Ovary (tissue), 9 donors: ENCODE data around the gene TKFC. TPM values are rescaled to one million over a fixed set of nuclear protein-coding genes. Genes with fewer than 3 reads are reported as not detected.

Experiments used
- DNase-seq, 5 donors: peaks; one replicate each; pipeline ENCODE4 v3.0.0-alpha.2; 2019 to 2020
- H3K27ac ChIP-seq, 2 donors: fragments of 200-600 bp; one replicate each; pipeline versions ENCODE4 v1.5.1 to v1.8.0; 2019 to 2022
- H3K27me3 ChIP-seq: fragments of 200-600 bp; one replicate; pipeline ENCODE4 v1.8.0; 2022
- H3K36me3 ChIP-seq: fragments of 200-600 bp; sonication (generic); one replicate; pipeline ENCODE4 v1.5.1; 2019
- H3K4me1 ChIP-seq: one replicate; pipeline ENCODE4 v1.8.1; 2013; ENCODE audit warnings: mild to moderate bottlenecking, moderate library complexity; ENCODE audit not compliant: insufficient read depth
- H3K4me3 ChIP-seq: fragments of 200-600 bp; sonication (generic); one replicate; pipeline ENCODE4 v1.5.1; 2017
- H3K9me3 ChIP-seq, 2 donors: fragments of 200-600 bp in 1 of 2; sonication (generic) in 1 of 2; one replicate each; pipeline versions ENCODE4 v1.5.1 to v1.8.1; 2013 to 2019; ENCODE audit warnings: mild to moderate bottlenecking in 1 of 2, moderate library complexity in 1 of 2
- CTCF ChIP-seq, 3 donors: fragments of 450-650 bp in 2 of 3; fragments of 200-600 bp in 1 of 3; IDR thresholded peaks; one replicate each; pipeline versions ENCODE4 v1.5.1 to v1.8.0; 2016 to 2022; ENCODE audit warnings: antibody characterized with exemption in 3 of 3, mild to moderate bottlenecking in 1 of 3
- EP300 ChIP-seq: sonication (generic); formaldehyde crosslinking; IDR thresholded peaks from one replicate; pipeline ENCODE4 v1.6.1; 2017; ENCODE audit warnings: antibody characterized with exemption
- POLR2A ChIP-seq: fragments of 450-650 bp; IDR thresholded peaks from one replicate; pipeline ENCODE4 v1.6.1; 2017; ENCODE audit warnings: antibody characterized with exemption, mild to moderate bottlenecking, moderate library complexity
- WGBS, 3 donors: extraction: QIAGEN DNeasy Blood & Tissue Kit in 1 of 3; methylation state at CpG; one replicate each; pipeline versions ENCODE4 v1.1.5 to v1.1.7; 2013 to 2017; 5-methylcytosine and 5-hydroxymethylcytosine counted together
- intact Hi-C, 4 donors: fragments of 100-400 bp; cut with DNase I; formaldehyde crosslinking; loops; one replicate each; pipeline versions ENCODE4 v1.11.0 to v1.15.1; 2022 to 2023
- polyA plus RNA-seq, 2 donors: library from polyadenylated mRNA; stranded (reverse); fragments of 200-250 nt in 1 of 2; fragments of 350-450 nt in 1 of 2; fragmentation: Illumina TruSeq in 1 of 2; extraction: RNeasy Lipid Tissue Mini Kit (QIAGEN cat#74804) in 1 of 2; gene quantifications; one replicate each; pipeline ENCODE4 v1.2.3, GENCODE V29; 2013 to 2014
- total RNA-seq, 7 donors: library from RNA; depleted of rRNA in 2 of 7; stranded (reverse); fragments of >200 nt in 2 of 7; fragmentation: NEBNext Ultra II Directional in 3 of 7; extraction: Animal tissue kit (Norgen Biotek cat#: 25700) in 3 of 7; gene quantifications; one replicate each; pipeline versions ENCODE4 v1.1.0 to v1.2.4, GENCODE V29; 2016 to 2023
- donor health status: DM: no; HTN: no; CAD: no; lungs with moderate emphysema.
- donor health status: DM: no; HTN: no; CAD: no.
- donor health status: Bipolar disorder and iron deficiency.
- donor health status: DM: yes; HTN: yes; CAD: no.
- donor health status: DM: no; HTN: no; CAD: no.
- donor health status: DM: yes; HTN: yes; CAD: no.

Gene TKFC
- total and polyA plus RNA-seq, 9 donors: 19.0 to 41.4 (median 30.4) TPM

GRCh38 chr11:61325649-61326414 lies 7.2 kb upstream of the TKFC start:
- no peak for TF ChIP-seq CTCF (IDR thresholded peaks at IDR 0.05)
- no peak for TF ChIP-seq EP300
- no peak for TF ChIP-seq POLR2A
- no peaks in the 10 kb centered on the region for H3K36me3 ChIP-seq

GRCh38 chr11:61327669-61328071 lies 5.4 kb upstream of the TKFC start:
- no peaks in the 10 kb centered on the region for H3K9me3 ChIP-seq
- TF ChIP-seq CTCF (IDR thresholded peaks at IDR 0.05): no peak
- no peak for TF ChIP-seq POLR2A
- no peak for TF ChIP-seq EP300
- H3K4me1 ChIP-seq: peaks cover 7% of the 10 kb centered on the region
- intact Hi-C loops: no loop called here
- no peak overlapping the region for H3K4me3 ChIP-seq
- DNase-seq: no peak
- no peaks in the 10 kb centered on the region for H3K27me3 ChIP-seq
- no peak overlapping the region for H3K27ac ChIP-seq
- no peaks in the 10 kb centered on the region for H3K36me3 ChIP-seq

More at GRCh38 chr11:61325649-61326414, 7.2 kb upstream of the TKFC start:
- H3K27me3 ChIP-seq: no peaks in the 10 kb centered on the region
- H3K27ac ChIP-seq: no peak overlapping the region
- no peaks in the 10 kb centered on the region for H3K4me1 ChIP-seq
- intact Hi-C loops: no loop called here
- H3K4me3 ChIP-seq: no peak overlapping the region
- no peaks in the 10 kb centered on the region for H3K9me3 ChIP-seq
- no peak for DNase-seq
- 73 to 82% (median 79%) methylated on average over 2 of the region's 2 CpGs for WGBS, 3 donors

- H3K36me3 ChIP-seq: no peaks in the 10 kb centered on the region
Measured at GRCh38 chr11:61328351-61328750, 4.7 kb upstream of the TKFC start.

GRCh38 chr11:61329871-61330270 lies 3.2 kb upstream of the TKFC start:
- no peak overlapping the region for H3K27ac ChIP-seq
- TF ChIP-seq CTCF (IDR thresholded peaks at IDR 0.05) (no peak), EP300 (no peak), POLR2A (no peak)
- peaks cover 16% of the 10 kb centered on the region for H3K4me1 ChIP-seq
- no peak overlapping the region for H3K4me3 ChIP-seq
- 87 to 93% (median 90%) methylated on average over 4 of the region's 4 CpGs for WGBS, 3 donors
- no peaks in the 10 kb centered on the region for H3K9me3 ChIP-seq
- no peak for DNase-seq
- intact Hi-C loops: no loop called here
- no peaks in the 10 kb centered on the region for H3K27me3 ChIP-seq
- no peaks in the 10 kb centered on the region for H3K36me3 ChIP-seq

More at GRCh38 chr11:61328351-61328750, 4.7 kb upstream of the TKFC start:
- Histone ChIP-seq H3K27me3 (no peaks in the 10 kb centered on the region), H3K4me1 (peaks cover 7% of the 10 kb centered on the region), H3K9me3 (no peaks in the 10 kb centered on the region), H3K27ac (no peak overlapping the region), H3K4me3 (no peak overlapping the region)
- no peak for DNase-seq
- 76 to 83% (median 82%) methylated on average over 9 of the region's 9 CpGs for WGBS, 3 donors
- intact Hi-C loops: no loop called here
- no peak for TF ChIP-seq EP300
- TF ChIP-seq POLR2A: no peak
- TF ChIP-seq CTCF (IDR thresholded peaks at IDR 0.05): no peak
